ENCODE results near the gene TTN. TPM values are rescaled to one million over a fixed set of nuclear protein-coding genes. Genes with fewer than 3 reads are reported as not detected.

Gene TTN
- total and polyA plus RNA-seq, 10 of the 15 experiments (the other 5 are each of a cell fraction or from before 2014, with no cell fraction given) = 0.15 to 9.0 (median 1.8) TPM

DNA sequence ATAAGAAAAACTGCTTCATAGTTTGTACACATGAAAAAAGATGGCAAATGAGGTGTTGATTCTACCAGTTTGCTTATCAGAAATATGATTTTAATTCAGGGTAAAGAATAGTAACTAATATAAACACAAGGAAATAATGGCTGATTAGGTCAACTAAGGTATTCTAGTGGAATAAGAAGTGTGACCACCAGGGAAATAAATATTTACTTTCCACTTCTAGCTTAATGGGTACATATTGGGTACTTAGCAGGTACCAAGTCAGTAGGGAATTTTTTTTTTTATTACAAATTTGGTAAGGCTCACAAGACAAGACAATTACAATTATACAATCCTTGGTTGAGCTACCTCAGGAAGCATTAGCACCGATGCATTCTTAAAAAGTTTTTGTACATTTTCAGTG, 191.3 kb downstream of the TTN start (continued):
- TF ChIP-seq, protein P1, sequence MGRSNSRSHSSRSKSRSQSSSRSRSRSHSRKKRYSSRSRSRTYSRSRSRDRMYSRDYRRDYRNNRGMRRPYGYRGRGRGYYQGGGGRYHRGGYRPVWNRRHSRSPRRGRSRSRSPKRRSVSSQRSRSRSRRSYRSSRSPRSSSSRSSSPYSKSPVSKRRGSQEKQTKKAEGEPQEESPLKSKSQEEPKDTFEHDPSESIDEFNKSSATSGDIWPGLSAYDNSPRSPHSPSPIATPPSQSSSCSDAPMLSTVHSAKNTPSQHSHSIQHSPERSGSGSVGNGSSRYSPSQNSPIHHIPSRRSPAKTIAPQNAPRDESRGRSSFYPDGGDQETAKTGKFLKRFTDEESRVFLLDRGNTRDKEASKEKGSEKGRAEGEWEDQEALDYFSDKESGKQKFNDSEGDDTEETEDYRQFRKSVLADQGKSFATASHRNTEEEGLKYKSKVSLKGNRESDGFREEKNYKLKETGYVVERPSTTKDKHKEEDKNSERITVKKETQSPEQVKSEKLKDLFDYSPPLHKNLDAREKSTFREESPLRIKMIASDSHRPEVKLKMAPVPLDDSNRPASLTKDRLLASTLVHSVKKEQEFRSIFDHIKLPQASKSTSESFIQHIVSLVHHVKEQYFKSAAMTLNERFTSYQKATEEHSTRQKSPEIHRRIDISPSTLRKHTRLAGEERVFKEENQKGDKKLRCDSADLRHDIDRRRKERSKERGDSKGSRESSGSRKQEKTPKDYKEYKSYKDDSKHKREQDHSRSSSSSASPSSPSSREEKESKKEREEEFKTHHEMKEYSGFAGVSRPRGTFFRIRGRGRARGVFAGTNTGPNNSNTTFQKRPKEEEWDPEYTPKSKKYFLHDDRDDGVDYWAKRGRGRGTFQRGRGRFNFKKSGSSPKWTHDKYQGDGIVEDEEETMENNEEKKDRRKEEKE (IDR thresholded peaks at IDR 0.05) = no peak
- TF ChIP-seq RB1 (IDR thresholded peaks at IDR 0.05; ENCODE audit: borderline replicate concordance) (no peak), NR2C2 (IDR thresholded peaks at IDR 0.05; ENCODE audit: borderline replicate concordance, control insufficient read depth, insufficient read length, low read depth) (no peak), NFYB (IDR thresholded peaks at IDR 0.05; ENCODE audit: insufficient read depth, low read depth, low read length) (no peak), RELA (IDR thresholded peaks at IDR 0.05; ENCODE audit: borderline replicate concordance, partially characterized antibody) (no peak), DPF2 (IDR thresholded peaks at IDR 0.05) (no peak)
- TF ChIP-seq, protein P2, sequence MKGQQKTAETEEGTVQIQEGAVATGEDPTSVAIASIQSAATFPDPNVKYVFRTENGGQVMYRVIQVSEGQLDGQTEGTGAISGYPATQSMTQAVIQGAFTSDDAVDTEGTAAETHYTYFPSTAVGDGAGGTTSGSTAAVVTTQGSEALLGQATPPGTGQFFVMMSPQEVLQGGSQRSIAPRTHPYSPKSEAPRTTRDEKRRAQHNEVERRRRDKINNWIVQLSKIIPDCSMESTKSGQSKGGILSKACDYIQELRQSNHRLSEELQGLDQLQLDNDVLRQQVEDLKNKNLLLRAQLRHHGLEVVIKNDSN (IDR thresholded peaks at IDR 0.05; ENCODE audit: borderline replicate concordance, extremely low read length, insufficient read depth, low read depth, low read length) = no peak
- TF ChIP-seq, protein P3, sequence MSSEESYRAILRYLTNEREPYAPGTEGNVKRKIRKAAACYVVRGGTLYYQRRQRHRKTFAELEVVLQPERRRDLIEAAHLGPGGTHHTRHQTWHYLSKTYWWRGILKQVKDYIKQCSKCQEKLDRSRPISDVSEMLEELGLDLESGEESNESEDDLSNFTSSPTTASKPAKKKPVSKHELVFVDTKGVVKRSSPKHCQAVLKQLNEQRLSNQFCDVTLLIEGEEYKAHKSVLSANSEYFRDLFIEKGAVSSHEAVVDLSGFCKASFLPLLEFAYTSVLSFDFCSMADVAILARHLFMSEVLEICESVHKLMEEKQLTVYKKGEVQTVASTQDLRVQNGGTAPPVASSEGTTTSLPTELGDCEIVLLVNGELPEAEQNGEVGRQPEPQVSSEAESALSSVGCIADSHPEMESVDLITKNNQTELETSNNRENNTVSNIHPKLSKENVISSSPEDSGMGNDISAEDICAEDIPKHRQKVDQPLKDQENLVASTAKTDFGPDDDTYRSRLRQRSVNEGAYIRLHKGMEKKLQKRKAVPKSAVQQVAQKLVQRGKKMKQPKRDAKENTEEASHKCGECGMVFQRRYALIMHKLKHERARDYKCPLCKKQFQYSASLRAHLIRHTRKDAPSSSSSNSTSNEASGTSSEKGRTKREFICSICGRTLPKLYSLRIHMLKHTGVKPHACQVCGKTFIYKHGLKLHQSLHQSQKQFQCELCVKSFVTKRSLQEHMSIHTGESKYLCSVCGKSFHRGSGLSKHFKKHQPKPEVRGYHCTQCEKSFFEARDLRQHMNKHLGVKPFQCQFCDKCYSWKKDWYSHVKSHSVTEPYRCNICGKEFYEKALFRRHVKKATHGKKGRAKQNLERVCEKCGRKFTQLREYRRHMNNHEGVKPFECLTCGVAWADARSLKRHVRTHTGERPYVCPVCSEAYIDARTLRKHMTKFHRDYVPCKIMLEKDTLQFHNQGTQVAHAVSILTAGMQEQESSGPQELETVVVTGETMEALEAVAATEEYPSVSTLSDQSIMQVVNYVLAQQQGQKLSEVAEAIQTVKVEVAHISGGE (CRISPR knock-in tag; IDR thresholded peaks at IDR 0.05) = no peak
- TF ChIP-seq, protein P4, sequence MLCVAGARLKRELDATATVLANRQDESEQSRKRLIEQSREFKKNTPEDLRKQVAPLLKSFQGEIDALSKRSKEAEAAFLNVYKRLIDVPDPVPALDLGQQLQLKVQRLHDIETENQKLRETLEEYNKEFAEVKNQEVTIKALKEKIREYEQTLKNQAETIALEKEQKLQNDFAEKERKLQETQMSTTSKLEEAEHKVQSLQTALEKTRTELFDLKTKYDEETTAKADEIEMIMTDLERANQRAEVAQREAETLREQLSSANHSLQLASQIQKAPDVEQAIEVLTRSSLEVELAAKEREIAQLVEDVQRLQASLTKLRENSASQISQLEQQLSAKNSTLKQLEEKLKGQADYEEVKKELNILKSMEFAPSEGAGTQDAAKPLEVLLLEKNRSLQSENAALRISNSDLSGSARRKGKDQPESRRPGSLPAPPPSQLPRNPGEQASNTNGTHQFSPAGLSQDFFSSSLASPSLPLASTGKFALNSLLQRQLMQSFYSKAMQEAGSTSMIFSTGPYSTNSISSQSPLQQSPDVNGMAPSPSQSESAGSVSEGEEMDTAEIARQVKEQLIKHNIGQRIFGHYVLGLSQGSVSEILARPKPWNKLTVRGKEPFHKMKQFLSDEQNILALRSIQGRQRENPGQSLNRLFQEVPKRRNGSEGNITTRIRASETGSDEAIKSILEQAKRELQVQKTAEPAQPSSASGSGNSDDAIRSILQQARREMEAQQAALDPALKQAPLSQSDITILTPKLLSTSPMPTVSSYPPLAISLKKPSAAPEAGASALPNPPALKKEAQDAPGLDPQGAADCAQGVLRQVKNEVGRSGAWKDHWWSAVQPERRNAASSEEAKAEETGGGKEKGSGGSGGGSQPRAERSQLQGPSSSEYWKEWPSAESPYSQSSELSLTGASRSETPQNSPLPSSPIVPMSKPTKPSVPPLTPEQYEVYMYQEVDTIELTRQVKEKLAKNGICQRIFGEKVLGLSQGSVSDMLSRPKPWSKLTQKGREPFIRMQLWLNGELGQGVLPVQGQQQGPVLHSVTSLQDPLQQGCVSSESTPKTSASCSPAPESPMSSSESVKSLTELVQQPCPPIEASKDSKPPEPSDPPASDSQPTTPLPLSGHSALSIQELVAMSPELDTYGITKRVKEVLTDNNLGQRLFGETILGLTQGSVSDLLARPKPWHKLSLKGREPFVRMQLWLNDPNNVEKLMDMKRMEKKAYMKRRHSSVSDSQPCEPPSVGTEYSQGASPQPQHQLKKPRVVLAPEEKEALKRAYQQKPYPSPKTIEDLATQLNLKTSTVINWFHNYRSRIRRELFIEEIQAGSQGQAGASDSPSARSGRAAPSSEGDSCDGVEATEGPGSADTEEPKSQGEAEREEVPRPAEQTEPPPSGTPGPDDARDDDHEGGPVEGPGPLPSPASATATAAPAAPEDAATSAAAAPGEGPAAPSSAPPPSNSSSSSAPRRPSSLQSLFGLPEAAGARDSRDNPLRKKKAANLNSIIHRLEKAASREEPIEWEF (IDR thresholded peaks at IDR 0.05; ENCODE audit: insufficient replicate concordance, low read depth, low read length) = no peak
- TF ChIP-seq, protein P5, sequence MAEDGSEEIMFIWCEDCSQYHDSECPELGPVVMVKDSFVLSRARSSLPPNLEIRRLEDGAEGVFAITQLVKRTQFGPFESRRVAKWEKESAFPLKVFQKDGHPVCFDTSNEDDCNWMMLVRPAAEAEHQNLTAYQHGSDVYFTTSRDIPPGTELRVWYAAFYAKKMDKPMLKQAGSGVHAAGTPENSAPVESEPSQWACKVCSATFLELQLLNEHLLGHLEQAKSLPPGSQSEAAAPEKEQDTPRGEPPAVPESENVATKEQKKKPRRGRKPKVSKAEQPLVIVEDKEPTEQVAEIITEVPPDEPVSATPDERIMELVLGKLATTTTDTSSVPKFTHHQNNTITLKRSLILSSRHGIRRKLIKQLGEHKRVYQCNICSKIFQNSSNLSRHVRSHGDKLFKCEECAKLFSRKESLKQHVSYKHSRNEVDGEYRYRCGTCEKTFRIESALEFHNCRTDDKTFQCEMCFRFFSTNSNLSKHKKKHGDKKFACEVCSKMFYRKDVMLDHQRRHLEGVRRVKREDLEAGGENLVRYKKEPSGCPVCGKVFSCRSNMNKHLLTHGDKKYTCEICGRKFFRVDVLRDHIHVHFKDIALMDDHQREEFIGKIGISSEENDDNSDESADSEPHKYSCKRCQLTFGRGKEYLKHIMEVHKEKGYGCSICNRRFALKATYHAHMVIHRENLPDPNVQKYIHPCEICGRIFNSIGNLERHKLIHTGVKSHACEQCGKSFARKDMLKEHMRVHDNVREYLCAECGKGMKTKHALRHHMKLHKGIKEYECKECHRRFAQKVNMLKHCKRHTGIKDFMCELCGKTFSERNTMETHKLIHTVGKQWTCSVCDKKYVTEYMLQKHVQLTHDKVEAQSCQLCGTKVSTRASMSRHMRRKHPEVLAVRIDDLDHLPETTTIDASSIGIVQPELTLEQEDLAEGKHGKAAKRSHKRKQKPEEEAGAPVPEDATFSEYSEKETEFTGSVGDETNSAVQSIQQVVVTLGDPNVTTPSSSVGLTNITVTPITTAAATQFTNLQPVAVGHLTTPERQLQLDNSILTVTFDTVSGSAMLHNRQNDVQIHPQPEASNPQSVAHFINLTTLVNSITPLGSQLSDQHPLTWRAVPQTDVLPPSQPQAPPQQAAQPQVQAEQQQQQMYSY (CRISPR knock-in tag; IDR thresholded peaks at IDR 0.05) = no peak

All from GM12878 (cell line).